K562 (cell line): ENCODE results near the gene CRB2. TPM values are rescaled to one million over a fixed set of nuclear protein-coding genes. Genes with fewer than 3 reads are reported as not detected.

ENCODE experiments used
- ATF7 ChIP-seq: fragments of 450-650 bp; IDR thresholded peaks from 2 replicates; pipeline ENCODE4 v1.7.1; 2014; ENCODE audit warnings: mild to moderate bottlenecking, moderate library complexity
- BRF1 ChIP-seq: IDR thresholded peaks from 3 replicates; pipeline ENCODE4 v1.6.1; 2011; ENCODE audit warnings: borderline replicate concordance, mild to moderate bottlenecking; ENCODE audit not compliant: insufficient read length; ENCODE audit errors: extremely low read depth
- CBFA2T3 ChIP-seq: fragments of 450-650 bp; IDR thresholded peaks from 2 replicates; pipeline ENCODE4 v1.6.1; 2017
- ELF1 ChIP-seq: fragments of 200-800 bp; sonication (Bioruptor generic); IDR thresholded peaks from 2 replicates; pipeline ENCODE4 v1.6.1; 2016; ENCODE audit warnings: missing genetic modification characterization, missing compliant biosample characterization
- EP400 ChIP-seq: fragments of 450-650 bp; IDR thresholded peaks from 2 replicates; pipeline ENCODE4 v1.6.1; 2017; ENCODE audit warnings: antibody characterized with exemption, mild to moderate bottlenecking, moderate library complexity
- KAT2B ChIP-seq: IDR thresholded peaks from one replicate; pipeline ENCODE4 v1.6.1; 2012; ENCODE audit warnings: low read depth, mild to moderate bottlenecking, control low read depth, inconsistent platforms, low read length, moderate library complexity
- NCOA6 ChIP-seq: fragments of 450-650 bp; IDR thresholded peaks from 2 replicates; pipeline ENCODE4 v1.6.1; 2017; ENCODE audit warnings: mild to moderate bottlenecking
- NFATC3 ChIP-seq: fragments of 450-650 bp; IDR thresholded peaks from 2 replicates; pipeline ENCODE4 v1.6.1; 2017; ENCODE audit warnings: mild to moderate bottlenecking
- NR2C2 ChIP-seq, 2 experiments: fragments of 200-800 bp in 1 of 2; sonication (Bioruptor generic) in 1 of 2; sonication (generic) in 1 of 2; formaldehyde crosslinking in 1 of 2; IDR thresholded peaks; 2 replicates each; pipeline versions ENCODE4 v1.6.1 to v1.8.0; 2016 to 2022; ENCODE audit warnings: mild to moderate bottlenecking in 1 of 2, missing compliant biosample characterization in 1 of 2, missing genetic modification characterization in 1 of 2, missing genetic modification reagents in 1 of 2
- RB1 ChIP-seq: fragments of 450-650 bp; IDR thresholded peaks from 2 replicates; pipeline ENCODE4 v1.6.1; 2017; ENCODE audit warnings: low read depth, mild to moderate bottlenecking
- SMAD2 ChIP-seq: fragments of 150-350 bp; IDR thresholded peaks from 2 replicates; pipeline ENCODE4 v1.6.1; 2014; ENCODE audit warnings: low read depth, mild to moderate bottlenecking, low read length
- TGIF2 ChIP-seq: sonication (generic); formaldehyde crosslinking; IDR thresholded peaks from 2 replicates; pipeline ENCODE4 v1.8.1; 2022; ENCODE audit warnings: mild to moderate bottlenecking, missing genetic modification reagents, moderate library complexity
- ZNF143 ChIP-seq: sonication (generic); formaldehyde crosslinking; IDR thresholded peaks from 2 replicates; pipeline ENCODE4 v1.9.0; 2022; ENCODE audit warnings: mild to moderate bottlenecking, missing genetic modification reagents
- ZNF184 ChIP-seq: sonication (generic); formaldehyde crosslinking; IDR thresholded peaks from 2 replicates; pipeline ENCODE4 v1.5.0; 2020; ENCODE audit warnings: missing genetic modification reagents
- ZNF445 ChIP-seq: fragments of 250-450 bp; sonication (Bioruptor Pico); IDR thresholded peaks from 2 replicates; pipeline ENCODE4 v1.4.0; 2020; ENCODE audit warnings: low read depth, mild to moderate bottlenecking, moderate library complexity
- ZZZ3 ChIP-seq: fragments of 450-650 bp; IDR thresholded peaks from 2 replicates; pipeline ENCODE4 v1.6.1; 2016; ENCODE audit warnings: antibody characterized with exemption, mild to moderate bottlenecking, moderate library complexity
- polyA plus RNA-seq, 8 experiments: library from polyadenylated mRNA; depleted of rRNA in 4 of 8; stranded (reverse) in 5 of 8; unstranded in 3 of 8; fragments of >200 nt; fragmentation: Nextera tagmentation in 2 of 8; fragmentation: Illumina TruSeq in 1 of 8; extraction: Ambion mirVana in 2 of 8; extraction: Trizol in 1 of 8; gene quantifications; 2 replicates each; pipeline versions ENCODE4 v1.2.1 to v1.2.3, GENCODE V29; 2011 to 2014; ENCODE audit warnings: inconsistent platforms in 1 of 8, missing spikeins in 1 of 8
- total RNA-seq, 7 experiments: library from RNA; depleted of rRNA in 6 of 7; stranded (reverse); fragments of >200 nt in 6 of 7; fragmentation: Illumina TruSeq in 2 of 7; extraction: Trizol in 2 of 7; gene quantifications; 2 replicates each; pipeline versions ENCODE4 v1.2.1 to v1.2.3, GENCODE V29; 2011 to 2021; ENCODE audit warnings: low replicate concordance in 1 of 7
- TF ChIP-seq, protein P1 (sequence below): sonication (generic); formaldehyde crosslinking; IDR thresholded peaks from 2 replicates; pipeline ENCODE4 v1.8.0; 2022; ENCODE audit warnings: mild to moderate bottlenecking, missing genetic modification reagents
- TF ChIP-seq, protein P2 (sequence below): fragments of 250-450 bp; sonication (Bioruptor Pico); IDR thresholded peaks from 2 replicates; pipeline ENCODE4 v1.8.0; 2022; ENCODE audit warnings: moderate library complexity, mild to moderate bottlenecking, inconsistent platforms
- TF ChIP-seq, protein P3 (sequence below): fragments of 450-650 bp; formaldehyde crosslinking; IDR thresholded peaks from 2 replicates; pipeline ENCODE4 v1.4.0; 2020; ENCODE audit warnings: mild to moderate bottlenecking, mixed read lengths
- TF ChIP-seq, protein P4 (sequence below): fragments of 450-650 bp; formaldehyde crosslinking; IDR thresholded peaks from 2 replicates; pipeline ENCODE4 v1.4.0; 2022; ENCODE audit warnings: missing genetic modification characterization

CRB2 gene
- total and polyA plus RNA-seq, 9 of the 15 experiments (the other 6 are each of a cell fraction or from before 2014, with no cell fraction given) = 0.13 to 1.2 (median 0.25) TPM; not detected in 2

DNA sequence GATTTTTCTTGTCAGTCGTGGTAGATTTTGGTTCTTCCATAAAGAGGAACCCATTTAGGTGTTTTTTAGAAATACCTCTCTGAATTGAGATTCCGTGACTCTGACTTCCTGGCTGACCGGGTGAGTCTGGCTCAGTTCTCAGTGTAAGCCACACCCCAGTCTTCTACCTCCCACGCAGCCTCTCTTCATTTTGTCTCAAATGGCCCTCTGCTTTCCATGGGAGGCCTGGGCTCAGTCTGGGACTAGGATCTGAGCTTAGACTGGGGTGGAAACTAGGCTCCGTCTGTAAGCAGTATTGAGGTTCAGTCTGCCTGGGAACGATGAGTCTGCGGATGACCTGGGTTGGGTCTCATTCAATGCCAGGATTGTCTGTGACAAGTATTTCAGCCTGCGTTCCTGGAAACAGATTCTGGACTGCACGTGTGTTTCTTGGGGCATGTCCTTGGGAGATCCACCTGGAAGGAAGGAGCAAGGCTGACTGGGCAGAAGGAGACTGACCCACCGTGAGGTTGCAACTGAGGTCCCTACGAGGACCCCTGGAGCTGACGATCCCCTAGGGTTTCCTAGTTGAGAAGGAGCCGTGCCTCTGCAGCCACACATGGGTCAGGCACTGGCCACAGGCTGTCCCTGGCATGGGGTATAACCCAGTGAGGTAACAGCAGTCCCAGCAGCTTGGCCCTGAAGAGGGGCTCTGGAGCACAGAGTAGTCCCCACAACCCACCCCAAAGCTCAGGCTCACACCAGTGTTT lies 12.4 kb upstream of the CRB2 start (continued):
- TF ChIP-seq KAT2B (no peak), ZNF445 (CRISPR knock-in tag) (no peak), ZZZ3 (no peak), BRF1 (no peak), ZNF143 (CRISPR knock-in tag) (no peak), ELF1 (tag) (no peak), NCOA6 (no peak), ATF7 (0 out of 2 replicates have a peak, but pooled peaks have one; percentile 34), CBFA2T3 (no peak), TGIF2 (CRISPR knock-in tag) (no peak), EP400 (peak; percentile 48; the same call in 1 of the 2 replicates), RB1 (no peak), SMAD2 (no peak), NR2C2 (CRISPR knock-in tag; IDR thresholded peaks at IDR 0.05) (no peak), NR2C2 (tag; IDR thresholded peaks at IDR 0.05) (no peak), NFATC3 (no peak), ZNF184 (no peak)
- TF ChIP-seq, protein P1, sequence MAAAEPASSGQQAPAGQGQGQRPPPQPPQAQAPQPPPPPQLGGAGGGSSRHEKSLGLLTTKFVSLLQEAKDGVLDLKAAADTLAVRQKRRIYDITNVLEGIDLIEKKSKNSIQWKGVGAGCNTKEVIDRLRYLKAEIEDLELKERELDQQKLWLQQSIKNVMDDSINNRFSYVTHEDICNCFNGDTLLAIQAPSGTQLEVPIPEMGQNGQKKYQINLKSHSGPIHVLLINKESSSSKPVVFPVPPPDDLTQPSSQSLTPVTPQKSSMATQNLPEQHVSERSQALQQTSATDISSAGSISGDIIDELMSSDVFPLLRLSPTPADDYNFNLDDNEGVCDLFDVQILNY = no peak
- TF ChIP-seq, protein P2, sequence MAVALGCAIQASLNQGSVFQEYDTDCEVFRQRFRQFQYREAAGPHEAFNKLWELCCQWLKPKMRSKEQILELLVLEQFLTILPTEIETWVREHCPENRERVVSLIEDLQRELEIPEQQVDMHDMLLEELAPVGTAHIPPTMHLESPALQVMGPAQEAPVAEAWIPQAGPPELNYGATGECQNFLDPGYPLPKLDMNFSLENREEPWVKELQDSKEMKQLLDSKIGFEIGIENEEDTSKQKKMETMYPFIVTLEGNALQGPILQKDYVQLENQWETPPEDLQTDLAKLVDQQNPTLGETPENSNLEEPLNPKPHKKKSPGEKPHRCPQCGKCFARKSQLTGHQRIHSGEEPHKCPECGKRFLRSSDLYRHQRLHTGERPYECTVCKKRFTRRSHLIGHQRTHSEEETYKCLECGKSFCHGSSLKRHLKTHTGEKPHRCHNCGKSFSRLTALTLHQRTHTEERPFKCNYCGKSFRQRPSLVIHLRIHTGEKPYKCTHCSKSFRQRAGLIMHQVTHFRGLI (CRISPR knock-in tag) = no peak
- TF ChIP-seq, protein P3, sequence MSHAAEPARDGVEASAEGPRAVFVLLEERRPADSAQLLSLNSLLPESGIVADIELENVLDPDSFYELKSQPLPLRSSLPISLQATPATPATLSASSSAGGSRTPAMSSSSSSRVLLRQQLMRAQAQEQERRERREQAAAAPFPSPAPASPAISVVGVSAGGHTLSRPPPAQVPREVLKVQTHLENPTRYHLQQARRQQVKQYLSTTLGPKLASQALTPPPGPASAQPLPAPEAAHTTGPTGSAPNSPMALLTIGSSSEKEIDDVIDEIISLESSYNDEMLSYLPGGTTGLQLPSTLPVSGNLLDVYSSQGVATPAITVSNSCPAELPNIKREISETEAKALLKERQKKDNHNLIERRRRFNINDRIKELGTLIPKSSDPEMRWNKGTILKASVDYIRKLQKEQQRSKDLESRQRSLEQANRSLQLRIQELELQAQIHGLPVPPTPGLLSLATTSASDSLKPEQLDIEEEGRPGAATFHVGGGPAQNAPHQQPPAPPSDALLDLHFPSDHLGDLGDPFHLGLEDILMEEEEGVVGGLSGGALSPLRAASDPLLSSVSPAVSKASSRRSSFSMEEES (CRISPR knock-in tag) = no peak
- TF ChIP-seq, protein P4, sequence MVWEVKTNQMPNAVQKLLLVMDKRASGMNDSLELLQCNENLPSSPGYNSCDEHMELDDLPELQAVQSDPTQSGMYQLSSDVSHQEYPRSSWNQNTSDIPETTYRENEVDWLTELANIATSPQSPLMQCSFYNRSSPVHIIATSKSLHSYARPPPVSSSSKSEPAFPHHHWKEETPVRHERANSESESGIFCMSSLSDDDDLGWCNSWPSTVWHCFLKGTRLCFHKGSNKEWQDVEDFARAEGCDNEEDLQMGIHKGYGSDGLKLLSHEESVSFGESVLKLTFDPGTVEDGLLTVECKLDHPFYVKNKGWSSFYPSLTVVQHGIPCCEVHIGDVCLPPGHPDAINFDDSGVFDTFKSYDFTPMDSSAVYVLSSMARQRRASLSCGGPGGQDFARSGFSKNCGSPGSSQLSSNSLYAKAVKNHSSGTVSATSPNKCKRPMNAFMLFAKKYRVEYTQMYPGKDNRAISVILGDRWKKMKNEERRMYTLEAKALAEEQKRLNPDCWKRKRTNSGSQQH (CRISPR knock-in tag) = no peak
